HCT116 (cell line): ENCODE measurements around the gene PAPPA2. TPM values are rescaled to one million over a fixed set of nuclear protein-coding genes. Genes with fewer than 3 reads are reported as not detected.

Source experiments
- ATAC-seq: fragments of 200-7000 bp; cut with Tn5 transposase; 2 replicates; pipeline ENCODE4 v1.9.1; 2020; ENCODE audit warnings: mild to moderate bottlenecking, moderate library complexity
- BruUV-seq: library from RNA; stranded (reverse); fragments of 400-500 nt; replicated peaks from 2 replicates; lab custom pipeline; 2021; lab: Mats Ljungman, UMichigan
- CTCF ChIA-PET: fragments of 300-600 bp; sonication (Branson Sonifier 250); formaldehyde crosslinking; loops from one replicate; lab custom pipeline; 2021; ENCODE audit warnings: antibody characterized with exemption; lab: Charles Lee
- POLR2A ChIA-PET: fragments of 300-600, 350-600 bp; sonication (Branson Sonifier 250); formaldehyde crosslinking; loops from one replicate; lab custom pipeline; 2021; ENCODE audit warnings: antibody characterized with exemption; lab: Charles Lee
- RAD21 ChIA-PET, 2 experiments: fragments of 300-600 bp; sonication (Branson Sonifier 250); formaldehyde crosslinking; loops; one replicate each; lab custom pipeline; 2023; ENCODE audit warnings: low total read pairs in 2 of 2; ENCODE audit not compliant: uncharacterized antibody in 2 of 2, unreplicated experiment in 2 of 2, low non-redundant PET in 1 of 2; lab: Charles Lee
- DNase-seq: peaks from one replicate; pipeline ENCODE4 v3.0.0-alpha.2; 2010; ENCODE audit warnings: low read depth, low spot score
- H2AFZ ChIP-seq: fragments of 200-600 bp; shearing (Covaris generic), sonication (generic); 2 replicates; pipeline ENCODE4 v1.6.1; 2017; ENCODE audit warnings: low read depth, mixed run types, mixed read lengths, antibody characterized with exemption, low read length; ENCODE audit not compliant: poor library complexity, severe bottlenecking
- H3K27ac ChIP-seq: 2 replicates; pipeline ENCODE4 v1.5.1; 2012; ENCODE audit warnings: low read depth, low read length
- H3K27me3 ChIP-seq: fragments of 200-600 bp; sonication (generic); 2 replicates; pipeline ENCODE4 v1.6.1; 2016; ENCODE audit warnings: mixed run types, low read length, mixed read lengths; ENCODE audit not compliant: insufficient read depth
- H3K36me3 ChIP-seq, 2 experiments: fragments of 200-500 bp in 1 of 2; fragments of 200-600 bp in 1 of 2; sonication (Bioruptor generic) in 1 of 2; sonication (generic) in 1 of 2; 2 replicates each; pipeline versions ENCODE4 v1.5.1 to v1.6.1; 2014 to 2016; ENCODE audit warnings: low read length in 2 of 2, inconsistent platforms in 1 of 2, mixed read lengths in 1 of 2, mixed run types in 1 of 2; ENCODE audit not compliant: insufficient read depth in 2 of 2, control insufficient read depth in 1 of 2
- H3K4me1 ChIP-seq, 2 experiments: fragments of 200-600 bp in 1 of 2; sonication (generic) in 1 of 2; 2 replicates each; pipeline versions ENCODE4 v1.5.1 to v1.6.1; 2012 to 2017; ENCODE audit warnings: low read length in 2 of 2, inconsistent platforms in 1 of 2, mild to moderate bottlenecking in 1 of 2, mixed read lengths in 1 of 2, mixed run types in 1 of 2, moderate library complexity in 1 of 2; ENCODE audit not compliant: insufficient read depth in 2 of 2, control insufficient read depth in 1 of 2
- H3K4me2 ChIP-seq: fragments of 200-600 bp; sonication (generic); 2 replicates; pipeline ENCODE4 v1.6.1; 2017; ENCODE audit warnings: mixed run types, low read length, mixed read lengths
- H3K4me3 ChIP-seq, 2 experiments: fragments of 200-600 bp in 1 of 2; sonication (generic) in 1 of 2; replicated peaks in 1 of 2; 2 replicates each; pipeline ENCODE4 v1.5.1; 2011 to 2016; ENCODE audit warnings: low read length in 2 of 2, control low read depth in 1 of 2, low read depth in 1 of 2, mild to moderate bottlenecking in 1 of 2, mixed read lengths in 1 of 2, mixed run types in 1 of 2
- H3K79me2 ChIP-seq: fragments of 200-600 bp; sonication (generic); 2 replicates; pipeline ENCODE4 v1.6.1; 2017; ENCODE audit warnings: mild to moderate bottlenecking, mixed run types, low read length, moderate library complexity, mixed read lengths; ENCODE audit not compliant: insufficient read depth
- H3K9ac ChIP-seq: fragments of 200-600 bp; sonication (generic); 2 replicates; pipeline ENCODE4 v1.6.1; 2016; ENCODE audit warnings: low read length, mixed read lengths
- H3K9me2 ChIP-seq: fragments of 200-600 bp; sonication (generic), shearing (Covaris generic); 2 replicates; pipeline ENCODE4 v1.6.1; 2017; ENCODE audit warnings: mixed run types, mild to moderate bottlenecking, moderate library complexity; ENCODE audit not compliant: insufficient read depth
- H3K9me3 ChIP-seq, 2 experiments: fragments of 200-500 bp in 1 of 2; fragments of 200-600 bp in 1 of 2; sonication (Bioruptor generic) in 1 of 2; sonication (generic) in 1 of 2; 2 replicates each; pipeline ENCODE4 v1.6.1; 2014 to 2017; ENCODE audit warnings: low read length in 2 of 2, mixed read lengths in 2 of 2, inconsistent platforms in 1 of 2, low read depth in 1 of 2, mild to moderate bottlenecking in 1 of 2, mixed run types in 1 of 2, moderate library complexity in 1 of 2; ENCODE audit not compliant: control insufficient read depth in 1 of 2, insufficient read depth in 1 of 2
- H4K20me1 ChIP-seq: fragments of 200-600 bp; sonication (generic), shearing (Covaris generic); 2 replicates; pipeline ENCODE4 v1.6.1; 2017; ENCODE audit warnings: mixed run types, mild to moderate bottlenecking, moderate library complexity; ENCODE audit not compliant: insufficient read depth
- CBX3 ChIP-seq: IDR thresholded peaks from 2 replicates; pipeline ENCODE4 v1.6.1; 2012; ENCODE audit warnings: low read depth
- EGR1 ChIP-seq: IDR thresholded peaks from 2 replicates; pipeline ENCODE4 v1.6.1; 2012; ENCODE audit warnings: low read depth
- EZH2 ChIP-seq: fragments of 200-600 bp; sonication (generic); IDR thresholded peaks from 2 replicates; pipeline ENCODE4 v1.6.1; 2017; ENCODE audit warnings: antibody characterized with exemption, mixed run types
- FOSL1 ChIP-seq: IDR thresholded peaks from 2 replicates; pipeline ENCODE4 v1.6.1; 2012; ENCODE audit warnings: low read depth
- JUND ChIP-seq: IDR thresholded peaks from 2 replicates; pipeline ENCODE4 v1.6.1; 2012
- POLR2A ChIP-seq: IDR thresholded peaks from 2 replicates; pipeline ENCODE4 v1.7.0; 2011; ENCODE audit warnings: borderline replicate concordance; ENCODE audit not compliant: insufficient read depth, insufficient read length; ENCODE audit errors: extremely low read depth
- SIN3A ChIP-seq: IDR thresholded peaks from 2 replicates; pipeline ENCODE4 v1.6.1; 2012; ENCODE audit warnings: low read depth
- TCF7L2 ChIP-seq: IDR thresholded peaks from 2 replicates; pipeline ENCODE4 v1.7.0; 2011; ENCODE audit warnings: borderline replicate concordance, inconsistent platforms; ENCODE audit not compliant: insufficient read depth, insufficient read length; ENCODE audit errors: extremely low read depth
- YY1 ChIP-seq: IDR thresholded peaks from 2 replicates; pipeline ENCODE4 v1.6.1; 2011; ENCODE audit warnings: low read length, low read depth, moderate library complexity, mild to moderate bottlenecking; ENCODE audit not compliant: insufficient replicate concordance; ENCODE audit errors: extremely low read depth
- ZFX ChIP-seq: fragments of 450-650 bp; IDR thresholded peaks from 2 replicates; pipeline ENCODE4 v1.6.1; 2017
- ZNF274 ChIP-seq: fragments of 200-500 bp; sonication (Bioruptor generic); IDR thresholded peaks from 2 replicates; pipeline ENCODE4 v1.6.1; 2014; ENCODE audit warnings: mild to moderate bottlenecking, low read depth, low read length, inconsistent platforms
- intact Hi-C: fragments of 100-400 bp; cut with micrococcal nuclease; formaldehyde crosslinking; loops from 2 replicates; pipeline ENCODE4 v1.10.0; 2022
- total RNA-seq: library from RNA; stranded (reverse); gene quantifications from one replicate; pipeline ENCODE4 v1.2.1, GENCODE V29; 2021; ENCODE audit not compliant: unreplicated experiment
- TF ChIP-seq, protein P1 (sequence below): IDR thresholded peaks from 2 replicates; pipeline ENCODE4 v1.6.1; 2011; ENCODE audit warnings: mild to moderate bottlenecking, low read length, moderate library complexity; ENCODE audit not compliant: insufficient replicate concordance; ENCODE audit errors: extremely low read depth
- TF ChIP-seq, protein P2 (sequence below): IDR thresholded peaks from 2 replicates; pipeline ENCODE4 v1.6.1; 2012; ENCODE audit warnings: low read depth
- TF ChIP-seq, protein P3 (sequence below): IDR thresholded peaks from 2 replicates; pipeline ENCODE4 v1.6.1; 2012
- TF ChIP-seq, protein P4 (sequence below): IDR thresholded peaks from 2 replicates; pipeline ENCODE4 v1.6.1; 2012

The PAPPA2 gene
- total RNA-seq, 1 experiment from 2014 or later = not detected

DNA sequence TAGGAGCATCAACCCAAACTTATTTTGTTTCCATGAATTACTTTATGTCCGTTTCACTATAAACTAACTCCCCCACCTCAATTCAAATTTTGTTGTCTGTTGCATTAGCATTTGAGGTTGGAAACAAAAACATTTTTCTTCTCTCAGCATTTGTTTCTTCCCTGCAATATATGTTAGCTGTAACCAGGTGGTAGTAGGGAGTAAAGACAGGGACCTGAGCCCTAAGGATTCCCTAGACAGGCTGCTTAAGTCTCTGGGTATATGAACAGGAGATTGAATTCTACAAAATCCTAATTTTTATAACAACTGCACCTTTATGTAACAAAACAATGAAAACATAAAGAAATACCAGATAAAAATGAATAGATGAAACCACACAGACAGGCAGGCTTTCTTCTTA is 242.6 kb downstream of the PAPPA2 start:
- H3K9me2 ChIP-seq = no peaks in the 10 kb centered on the region
- H3K79me2 ChIP-seq = no peaks in the 10 kb centered on the region
- no TSS peak for BruUV-seq
- intact Hi-C loops = no loop called here
- ATAC-seq (no peak), DNase-seq (no peak)
- ChIA-PET RAD21 (no interaction called here), POLR2A (no interaction called here), CTCF (no interaction called here)
- H2AFZ ChIP-seq = no peak overlapping the region
- TF ChIP-seq FOSL1 = no peak
- no peaks in the 10 kb centered on the region for H3K9me3 ChIP-seq
- no peaks in the 10 kb centered on the region for H3K4me1 ChIP-seq
- peaks cover 8% of the 10 kb centered on the region for H3K27me3 ChIP-seq
- H3K4me3 ChIP-seq = no peak overlapping the region
- H3K27ac ChIP-seq = no peak overlapping the region
- H3K36me3 ChIP-seq = no peaks in the 10 kb centered on the region
- H3K9ac ChIP-seq = no peak overlapping the region
- H3K4me2 ChIP-seq = no peak overlapping the region
- no peaks in the 10 kb centered on the region for H4K20me1 ChIP-seq

DNA sequence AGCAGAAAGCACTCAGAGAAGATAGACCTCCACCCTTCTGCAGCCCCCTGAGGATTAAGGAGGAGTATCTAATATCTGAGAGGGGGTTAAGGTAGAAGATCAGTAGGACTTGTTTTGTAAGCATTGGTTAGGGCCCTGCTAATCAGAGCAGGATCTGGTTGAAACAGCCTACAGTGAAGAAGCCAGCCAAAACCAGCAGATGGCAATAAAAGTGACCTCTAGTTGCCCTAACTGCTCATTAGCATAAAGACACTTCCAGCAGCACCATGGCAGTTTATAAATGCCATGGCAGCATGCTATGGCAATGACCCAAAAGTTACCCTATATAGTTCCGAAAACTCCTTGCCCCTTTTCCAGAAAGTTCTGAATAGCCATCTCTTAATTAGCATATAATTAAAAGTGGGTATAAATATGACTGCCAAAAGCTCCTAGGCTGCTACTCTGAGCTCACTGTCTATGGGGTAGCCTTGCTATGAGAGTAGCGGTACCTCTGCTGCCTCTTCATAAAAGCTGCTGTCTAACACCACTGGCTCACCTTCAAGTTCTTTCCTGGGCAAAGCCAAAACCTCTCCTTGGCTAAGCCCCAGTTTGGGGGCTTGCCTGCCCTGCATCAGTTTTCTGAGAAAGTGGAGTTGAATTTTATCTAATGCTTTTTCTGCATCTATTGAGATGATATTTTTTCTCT is 254.2 kb downstream of the PAPPA2 start:
- H3K4me3 ChIP-seq = no peak overlapping the region
- no TSS peak for BruUV-seq
- no peaks in the 10 kb centered on the region for H3K79me2 ChIP-seq
- no peaks in the 10 kb centered on the region for H3K4me1 ChIP-seq
- no peak overlapping the region for H3K9ac ChIP-seq
- intact Hi-C loops = no loop called here
- CTCF ChIA-PET = no interaction called here
- ATAC-seq = no peak
- no peak overlapping the region for H3K27ac ChIP-seq
- H3K27me3 ChIP-seq = no peaks in the 10 kb centered on the region
- H2AFZ ChIP-seq = no peak overlapping the region
- H4K20me1 ChIP-seq = no peaks in the 10 kb centered on the region
- no peaks in the 10 kb centered on the region for H3K9me2 ChIP-seq
- no peak overlapping the region for H3K4me2 ChIP-seq
- no peaks in the 10 kb centered on the region for H3K36me3 ChIP-seq
- RAD21 ChIA-PET = no interaction called here
- H3K9me3 ChIP-seq = no peaks in the 10 kb centered on the region
- DNase-seq = no peak
- POLR2A ChIA-PET = no interaction called here
- TF ChIP-seq, protein P1, sequence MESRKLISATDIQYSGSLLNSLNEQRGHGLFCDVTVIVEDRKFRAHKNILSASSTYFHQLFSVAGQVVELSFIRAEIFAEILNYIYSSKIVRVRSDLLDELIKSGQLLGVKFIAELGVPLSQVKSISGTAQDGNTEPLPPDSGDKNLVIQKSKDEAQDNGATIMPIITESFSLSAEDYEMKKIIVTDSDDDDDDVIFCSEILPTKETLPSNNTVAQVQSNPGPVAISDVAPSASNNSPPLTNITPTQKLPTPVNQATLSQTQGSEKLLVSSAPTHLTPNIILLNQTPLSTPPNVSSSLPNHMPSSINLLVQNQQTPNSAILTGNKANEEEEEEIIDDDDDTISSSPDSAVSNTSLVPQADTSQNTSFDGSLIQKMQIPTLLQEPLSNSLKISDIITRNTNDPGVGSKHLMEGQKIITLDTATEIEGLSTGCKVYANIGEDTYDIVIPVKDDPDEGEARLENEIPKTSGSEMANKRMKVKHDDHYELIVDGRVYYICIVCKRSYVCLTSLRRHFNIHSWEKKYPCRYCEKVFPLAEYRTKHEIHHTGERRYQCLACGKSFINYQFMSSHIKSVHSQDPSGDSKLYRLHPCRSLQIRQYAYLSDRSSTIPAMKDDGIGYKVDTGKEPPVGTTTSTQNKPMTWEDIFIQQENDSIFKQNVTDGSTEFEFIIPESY = no peak
- TF ChIP-seq ZNF274 = no peak
- TF ChIP-seq, protein P2, sequence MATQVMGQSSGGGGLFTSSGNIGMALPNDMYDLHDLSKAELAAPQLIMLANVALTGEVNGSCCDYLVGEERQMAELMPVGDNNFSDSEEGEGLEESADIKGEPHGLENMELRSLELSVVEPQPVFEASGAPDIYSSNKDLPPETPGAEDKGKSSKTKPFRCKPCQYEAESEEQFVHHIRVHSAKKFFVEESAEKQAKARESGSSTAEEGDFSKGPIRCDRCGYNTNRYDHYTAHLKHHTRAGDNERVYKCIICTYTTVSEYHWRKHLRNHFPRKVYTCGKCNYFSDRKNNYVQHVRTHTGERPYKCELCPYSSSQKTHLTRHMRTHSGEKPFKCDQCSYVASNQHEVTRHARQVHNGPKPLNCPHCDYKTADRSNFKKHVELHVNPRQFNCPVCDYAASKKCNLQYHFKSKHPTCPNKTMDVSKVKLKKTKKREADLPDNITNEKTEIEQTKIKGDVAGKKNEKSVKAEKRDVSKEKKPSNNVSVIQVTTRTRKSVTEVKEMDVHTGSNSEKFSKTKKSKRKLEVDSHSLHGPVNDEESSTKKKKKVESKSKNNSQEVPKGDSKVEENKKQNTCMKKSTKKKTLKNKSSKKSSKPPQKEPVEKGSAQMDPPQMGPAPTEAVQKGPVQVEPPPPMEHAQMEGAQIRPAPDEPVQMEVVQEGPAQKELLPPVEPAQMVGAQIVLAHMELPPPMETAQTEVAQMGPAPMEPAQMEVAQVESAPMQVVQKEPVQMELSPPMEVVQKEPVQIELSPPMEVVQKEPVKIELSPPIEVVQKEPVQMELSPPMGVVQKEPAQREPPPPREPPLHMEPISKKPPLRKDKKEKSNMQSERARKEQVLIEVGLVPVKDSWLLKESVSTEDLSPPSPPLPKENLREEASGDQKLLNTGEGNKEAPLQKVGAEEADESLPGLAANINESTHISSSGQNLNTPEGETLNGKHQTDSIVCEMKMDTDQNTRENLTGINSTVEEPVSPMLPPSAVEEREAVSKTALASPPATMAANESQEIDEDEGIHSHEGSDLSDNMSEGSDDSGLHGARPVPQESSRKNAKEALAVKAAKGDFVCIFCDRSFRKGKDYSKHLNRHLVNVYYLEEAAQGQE = no peak
- no peak for TF ChIP-seq YY1
- TF ChIP-seq FOSL1 = no peak
- TF ChIP-seq EZH2 = no peak
- no peak for TF ChIP-seq ZFX
- no peak for TF ChIP-seq EGR1
- TF ChIP-seq, protein P3, sequence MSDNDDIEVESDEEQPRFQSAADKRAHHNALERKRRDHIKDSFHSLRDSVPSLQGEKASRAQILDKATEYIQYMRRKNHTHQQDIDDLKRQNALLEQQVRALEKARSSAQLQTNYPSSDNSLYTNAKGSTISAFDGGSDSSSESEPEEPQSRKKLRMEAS = no peak
- no peak for TF ChIP-seq POLR2A
- TF ChIP-seq SIN3A = no peak
- no peak for TF ChIP-seq CBX3
- no peak for TF ChIP-seq JUND
- TF ChIP-seq, protein P4, sequence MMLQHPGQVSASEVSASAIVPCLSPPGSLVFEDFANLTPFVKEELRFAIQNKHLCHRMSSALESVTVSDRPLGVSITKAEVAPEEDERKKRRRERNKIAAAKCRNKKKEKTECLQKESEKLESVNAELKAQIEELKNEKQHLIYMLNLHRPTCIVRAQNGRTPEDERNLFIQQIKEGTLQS = no peak
- no peak for TF ChIP-seq TCF7L2
